GM13977 (cell line): ENCODE results near the gene SPAG9.

Experiments used
- DNase-seq: peaks from one replicate; pipeline ENCODE4 v3.0.0; 2012; ENCODE audit warnings: low spot score
- in situ Hi-C: fragments of 300-500 bp; cut with MboI; formaldehyde crosslinking; loops from one replicate; pipeline ENCODE4 v1.12.0; 2022; ENCODE audit warnings: low sequenced_read_pairs, low pct_unique_long_range_greater_than_20kb, mixed read lengths, inconsistent platforms; ENCODE audit not compliant: unreplicated experiment
- TF ChIP-seq, protein P1 (sequence below): IDR thresholded peaks from 2 replicates; pipeline ENCODE4 v1.5.1; 2012; ENCODE audit warnings: mild to moderate bottlenecking, control low read depth; ENCODE audit not compliant: insufficient read depth; ENCODE audit errors: extremely low read depth, missing control alignments

SPAG9 gene

DNA sequence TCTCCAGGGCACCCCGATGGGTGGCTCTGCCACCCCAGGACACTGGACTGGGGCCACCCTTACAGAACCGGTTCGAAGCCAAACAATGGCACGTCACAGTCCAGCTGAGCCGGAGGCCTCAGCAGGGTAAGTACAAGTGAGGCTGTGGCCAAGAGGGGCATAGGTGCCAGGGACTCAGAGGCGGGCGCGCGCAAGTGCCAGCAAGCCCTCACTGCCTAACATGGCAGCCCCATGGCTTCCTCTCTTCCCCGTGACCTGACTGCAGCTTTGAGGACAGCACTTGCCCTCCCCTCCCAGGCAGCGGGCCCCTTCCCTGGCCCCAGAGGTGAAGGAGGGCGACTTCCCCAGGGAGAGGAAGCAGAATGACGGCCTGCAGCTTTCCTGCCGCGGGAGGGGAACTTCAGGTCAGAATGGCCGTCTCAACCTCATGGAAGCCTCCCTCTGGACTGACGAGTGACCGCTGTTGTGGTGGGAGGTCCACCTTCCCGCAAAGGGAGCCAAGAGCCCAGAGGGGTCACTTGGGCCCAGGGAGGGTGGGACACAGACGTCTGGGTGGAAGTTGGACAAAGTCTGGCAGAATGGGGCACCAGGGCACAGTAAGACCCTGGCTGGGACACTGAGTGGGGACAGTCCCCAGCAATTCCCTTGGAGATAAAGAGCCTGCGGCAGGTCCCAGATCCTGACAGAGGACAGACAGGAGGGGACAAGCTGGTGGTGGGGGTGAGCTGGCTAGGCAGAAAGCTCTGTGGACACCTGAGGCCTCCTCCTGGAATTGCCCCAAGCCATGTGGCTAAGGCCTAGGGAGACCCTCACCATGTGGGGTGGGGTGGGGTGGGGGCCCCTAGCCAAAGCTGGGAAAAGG is 202.4 kb downstream of the SPAG9 start:
- DNase-seq: no peak
- in situ Hi-C loops: no loop called here

DNA sequence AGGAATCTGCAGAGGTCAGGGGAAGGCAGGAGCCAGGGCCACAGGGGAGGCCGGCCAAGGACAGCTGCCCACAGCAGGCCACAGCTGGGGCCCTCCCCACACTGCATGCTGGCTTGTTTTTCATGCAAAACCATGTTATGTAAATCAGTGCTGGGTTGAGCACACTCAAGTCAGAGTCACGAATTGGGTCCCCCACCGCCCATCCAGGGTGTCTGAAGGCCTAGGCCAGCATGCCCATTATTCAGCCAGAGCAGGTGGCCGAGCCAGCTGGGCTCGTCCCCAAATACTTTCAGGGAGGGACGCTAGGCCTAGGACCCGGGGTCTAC is 203.3 kb downstream of the SPAG9 start:
- TF ChIP-seq, protein P1, sequence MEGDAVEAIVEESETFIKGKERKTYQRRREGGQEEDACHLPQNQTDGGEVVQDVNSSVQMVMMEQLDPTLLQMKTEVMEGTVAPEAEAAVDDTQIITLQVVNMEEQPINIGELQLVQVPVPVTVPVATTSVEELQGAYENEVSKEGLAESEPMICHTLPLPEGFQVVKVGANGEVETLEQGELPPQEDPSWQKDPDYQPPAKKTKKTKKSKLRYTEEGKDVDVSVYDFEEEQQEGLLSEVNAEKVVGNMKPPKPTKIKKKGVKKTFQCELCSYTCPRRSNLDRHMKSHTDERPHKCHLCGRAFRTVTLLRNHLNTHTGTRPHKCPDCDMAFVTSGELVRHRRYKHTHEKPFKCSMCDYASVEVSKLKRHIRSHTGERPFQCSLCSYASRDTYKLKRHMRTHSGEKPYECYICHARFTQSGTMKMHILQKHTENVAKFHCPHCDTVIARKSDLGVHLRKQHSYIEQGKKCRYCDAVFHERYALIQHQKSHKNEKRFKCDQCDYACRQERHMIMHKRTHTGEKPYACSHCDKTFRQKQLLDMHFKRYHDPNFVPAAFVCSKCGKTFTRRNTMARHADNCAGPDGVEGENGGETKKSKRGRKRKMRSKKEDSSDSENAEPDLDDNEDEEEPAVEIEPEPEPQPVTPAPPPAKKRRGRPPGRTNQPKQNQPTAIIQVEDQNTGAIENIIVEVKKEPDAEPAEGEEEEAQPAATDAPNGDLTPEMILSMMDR: no peak
- DNase-seq: peak; percentile 70
- in situ Hi-C loops: no loop called here

More for the DNA sequence above, 202.4 kb downstream of the SPAG9 start:
- TF ChIP-seq, protein P1: no peak

DNA sequence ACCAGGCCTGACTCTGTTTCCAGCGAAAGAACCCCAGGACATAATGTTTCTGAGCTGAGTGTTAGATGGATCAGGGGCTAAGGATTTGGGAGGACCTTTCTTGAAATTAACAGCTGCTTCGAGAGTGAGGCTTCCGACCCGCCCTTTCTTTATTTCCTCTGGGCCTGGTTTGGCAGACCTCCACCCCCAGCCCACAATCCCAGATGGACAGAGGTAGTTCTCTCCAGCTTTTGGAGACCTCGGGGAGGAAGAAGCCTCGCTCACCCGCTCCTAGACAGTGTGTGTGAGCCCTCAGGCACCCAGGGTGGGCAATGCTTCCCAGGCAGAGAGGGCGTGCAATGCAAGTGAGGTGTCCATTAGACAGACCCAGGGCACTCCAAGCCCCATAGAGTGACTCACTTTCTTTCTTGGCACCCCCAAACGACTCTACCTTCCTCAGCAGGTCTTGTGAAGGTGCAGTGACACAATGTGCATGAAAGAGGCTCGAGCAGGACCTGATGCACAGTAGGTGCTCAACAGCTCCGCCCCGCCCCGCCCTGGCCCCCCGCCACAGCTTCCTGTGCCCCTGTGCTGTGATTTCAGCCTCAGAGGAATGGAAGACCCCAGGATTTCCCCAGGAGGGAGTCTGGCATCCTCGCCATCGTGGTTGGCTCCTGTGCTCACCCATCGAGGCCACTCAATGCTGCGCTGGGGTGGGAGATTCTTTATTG is 203.8 kb downstream of the SPAG9 start:
- no peak for DNase-seq
- in situ Hi-C loops: no loop called here

DNA sequence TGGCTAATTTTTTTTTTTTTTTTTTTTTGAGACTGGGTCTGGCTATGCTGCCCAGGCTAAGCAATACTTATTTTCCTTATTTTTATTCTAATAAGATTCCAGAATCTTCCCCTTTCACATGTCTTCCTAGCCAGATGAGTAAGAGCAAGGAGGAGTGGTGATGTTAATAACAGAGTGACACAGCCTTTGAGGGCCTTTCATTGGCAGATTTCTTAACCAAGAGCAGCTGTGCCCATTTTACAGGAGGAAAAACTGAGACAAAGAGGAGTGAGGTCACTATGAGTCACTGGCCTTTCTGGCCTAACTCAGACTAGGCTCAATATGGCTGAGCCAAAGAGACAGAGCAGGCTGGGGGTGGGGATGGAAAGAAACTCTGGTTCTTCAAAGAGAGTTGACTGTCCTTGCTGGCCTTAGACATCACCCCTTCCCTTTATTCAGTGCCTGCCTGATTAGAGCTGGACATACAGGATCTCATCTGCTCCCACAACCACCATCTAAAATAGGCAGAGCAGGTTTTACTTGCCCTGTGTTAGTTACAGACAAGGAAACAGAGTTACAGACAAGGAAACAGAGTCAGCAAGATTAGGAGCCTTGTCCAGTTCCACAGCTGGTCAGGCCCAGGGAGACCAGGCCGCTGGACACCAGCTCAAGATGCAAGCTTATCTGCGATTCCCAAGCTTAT is 204.5 kb downstream of the SPAG9 start:
- no peak for DNase-seq
- TF ChIP-seq, protein P1: no peak
- in situ Hi-C loops: no loop called here

More for the DNA sequence above, 203.8 kb downstream of the SPAG9 start:
- TF ChIP-seq, protein P1: no peak

DNA sequence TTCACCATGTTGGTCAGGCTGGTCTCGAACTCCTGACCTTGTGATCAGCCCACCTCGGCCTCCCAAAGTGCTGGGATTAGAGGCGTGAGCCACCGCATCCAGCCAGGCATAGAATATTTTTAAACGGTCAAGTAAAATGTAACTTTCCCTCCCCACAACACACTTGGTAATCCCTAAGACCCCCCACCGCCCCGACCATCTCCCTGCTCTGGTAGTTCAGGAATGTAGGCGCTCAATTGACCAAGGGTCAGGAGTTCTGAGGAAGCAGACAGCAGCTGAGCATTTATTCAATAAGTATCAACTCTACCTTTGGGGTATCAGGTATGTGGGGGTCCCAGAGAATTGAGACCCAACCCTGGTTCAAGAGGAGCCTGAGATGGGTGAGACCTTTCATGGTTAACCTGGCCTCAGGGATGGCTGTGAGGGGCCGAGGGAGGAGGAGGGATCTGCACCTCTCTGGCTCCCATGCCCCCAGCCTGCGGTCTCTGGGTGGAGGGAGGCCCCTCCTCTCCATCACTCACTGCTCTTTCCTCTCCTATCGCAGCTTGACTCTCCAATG is 206.1 kb downstream of the SPAG9 start:
- in situ Hi-C loops: no loop called here
- TF ChIP-seq, protein P1: no peak
- no peak for DNase-seq

DNA sequence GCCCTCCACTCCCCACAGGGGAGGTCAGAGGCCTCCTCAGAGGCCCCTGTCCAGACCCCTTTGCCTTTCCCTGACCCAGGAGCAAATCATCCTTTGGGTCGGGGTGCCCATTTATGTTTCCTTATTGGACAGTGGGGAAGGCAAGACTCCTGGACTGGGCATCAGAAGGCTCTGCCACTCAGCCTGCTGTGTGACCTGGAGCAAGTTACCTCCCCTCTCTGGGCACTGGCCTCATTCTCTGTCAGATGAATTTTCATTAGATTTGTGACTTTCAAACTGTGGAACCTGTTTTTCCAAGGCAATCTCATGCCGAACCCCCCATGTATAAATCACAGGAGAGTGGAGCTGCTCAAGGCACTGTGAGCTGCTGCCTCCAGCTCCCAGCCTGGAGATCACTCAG is 207.5 kb downstream of the SPAG9 start:
- in situ Hi-C loops: no loop called here
- DNase-seq: no peak
- TF ChIP-seq, protein P1: no peak
